Heart left ventricle (tissue), 13 donors: ENCODE results near the gene ASB5.
"Not testable (repeated sequence)": the region's sequence is repeated elsewhere in the genome, so short reads cannot be mapped to it uniquely, and the experiment has no call there.

Experiments
- CTCF ChIP-seq, 12 donors: fragments of 200-600 bp; sonication (generic) in 4 of 12; IDR thresholded peaks; one replicate each; pipeline versions ENCODE4 v1.5.0 to v1.8.0; 2018 to 2022; ENCODE audit warnings: antibody characterized with exemption in 12 of 12, mild to moderate bottlenecking in 5 of 12
- POLR2A ChIP-seq, 2 donors: fragments of 450-650 bp; IDR thresholded peaks; one replicate each; pipeline ENCODE4 v1.6.1; 2017; ENCODE audit warnings: antibody characterized with exemption in 2 of 2, mild to moderate bottlenecking in 2 of 2, moderate library complexity in 2 of 2
- donor health status: ischemic (EF 13 %, LVEDD 7.1; RV severe dilation, severe dysfunction).
- donor health status: DM: no; HTN: yes; CAD: no.
- donor health status: DM: no; HTN: no; CAD: no.
- donor health status: ischemic (EF 25% LVEDD 6.9; RV normal size, moderate dysfunction).
- donor health status: ischemic (EF 25% LVEDD 5.7; RV mildly dilated, moderate dysfunction).
- donor health status: ischemic (EF 35%, LVEDD 5.7; RV mildly dilated, moderate dysfunction).
- donor health status: nonischemic (EF 11% LVEDD 7.7; RV severe dilation, severe dysfunction).
- donor health status: DM: yes; HTN: yes; CAD: no.
- donor health status: PGD.
- donor health status: ischemic (EF 29% LVEDD 5.4; RV normal size, mild dysfunction).
- donor health status: nonischemic (EF 23%, LVEDD 6.1; RV moderate dilation, normal function).

DNA sequence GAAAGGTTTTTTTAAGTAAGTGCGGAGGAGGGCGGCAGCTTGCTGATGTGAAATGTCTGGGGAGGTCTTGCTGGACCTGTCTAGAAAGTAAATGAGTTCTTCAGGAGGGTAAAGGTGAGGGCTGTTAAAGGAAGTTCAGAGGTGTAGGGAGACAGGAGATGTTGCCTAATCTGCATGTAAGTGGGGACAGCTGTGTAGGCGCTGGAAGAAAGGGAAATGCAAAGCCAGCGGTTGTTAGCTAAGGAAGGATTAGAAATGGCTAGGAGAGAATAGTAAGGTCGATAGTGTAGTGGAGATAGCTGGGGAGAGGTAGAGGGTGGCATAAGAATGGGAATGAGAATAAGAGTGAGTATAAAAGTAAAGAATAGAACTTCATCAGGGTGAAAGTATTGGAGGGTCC, 26.9 kb upstream of the ASB5 start:
- not testable (repeated sequence) for TF ChIP-seq CTCF, POLR2A (IDR thresholded peaks at IDR 0.05)
